Testis (tissue), 3 donors: ENCODE data around the gene LALBA. TPM values are rescaled to one million over a fixed set of nuclear protein-coding genes. Genes with fewer than 3 reads are reported as not detected.
"Not testable (repeated sequence)": the region's sequence is repeated elsewhere in the genome, so short reads cannot be mapped to it uniquely, and the experiment has no call there.

ENCODE experiments used
- DNase-seq: peaks from one replicate; pipeline ENCODE4 v3.0.0-alpha.2; 2019
- H3K27ac ChIP-seq, 2 donors: fragments of 200-600 bp; sonication (generic); one replicate each; pipeline ENCODE4 v1.5.1; 2019
- H3K27me3 ChIP-seq: fragments of 200-600 bp; sonication (generic); one replicate; pipeline ENCODE4 v1.5.1; 2019
- H3K36me3 ChIP-seq: fragments of 200-600 bp; sonication (generic); one replicate; pipeline ENCODE4 v1.5.1; 2017; ENCODE audit warnings: low read depth; ENCODE audit errors: missing control alignments
- H3K4me1 ChIP-seq: fragments of 200-600 bp; sonication (generic); one replicate; pipeline ENCODE4 v1.5.1; 2019
- H3K4me3 ChIP-seq, 2 donors: fragments of 200-600 bp; sonication (generic); one replicate each; pipeline ENCODE4 v1.5.1; 2017 to 2019
- H3K9me3 ChIP-seq: fragments of 200-600 bp; sonication (generic); one replicate; pipeline ENCODE4 v1.5.1; 2017
- POLR2A ChIP-seq: fragments of 450-650 bp; IDR thresholded peaks from one replicate; pipeline ENCODE4 v1.6.1; 2017; ENCODE audit warnings: antibody characterized with exemption, mild to moderate bottlenecking, moderate library complexity
- WGBS, 2 donors: methylation state at CpG; one replicate each; pipeline ENCODE4 v1.1.5; 2018; 5-methylcytosine and 5-hydroxymethylcytosine counted together
- intact Hi-C: fragments of 100-400 bp; cut with DNase I; formaldehyde crosslinking; loops from one replicate; pipeline ENCODE4 v1.15.1; 2023; ENCODE audit warnings: low total_unique reads
- polyA plus RNA-seq: library from polyadenylated mRNA; stranded (reverse); fragments of 350-450 nt; fragmentation: Illumina TruSeq; extraction: RNeasy Lipid Tissue Mini Kit (QIAGEN cat#74804); gene quantifications from one replicate; pipeline ENCODE4 v1.2.3, GENCODE V29; 2014; ENCODE audit warnings: low read depth, low replicate concordance; ENCODE audit not compliant: insufficient read depth
- total RNA-seq, 2 donors: library from RNA; depleted of rRNA; stranded (reverse); fragments of >200 nt; gene quantifications; one replicate each; pipeline ENCODE4 v1.2.3, GENCODE V29; 2016
- TF ChIP-seq, protein P1 (sequence below), 3 experiments: fragments of 450-650 bp in 2 of 3; fragments of 200-600 bp in 1 of 3; sonication (generic) in 1 of 3; IDR thresholded peaks; one replicate each; pipeline ENCODE4 v1.5.1; 2016 to 2019; ENCODE audit warnings: antibody characterized with exemption in 3 of 3, mild to moderate bottlenecking in 2 of 3, moderate library complexity in 1 of 3

The LALBA gene
- total and polyA plus RNA-seq, 3 donors from 2014 or later: 3.8 to 5.2 (median 4.7) TPM

GRCh38 chr12:48557919-48558318 lies 11.9 kb downstream of the LALBA start:
- Histone ChIP-seq H3K27me3 (no peaks in the 10 kb centered on the region), H3K36me3 (no peaks in the 10 kb centered on the region), H3K4me1 (no peaks in the 10 kb centered on the region), H3K4me3 (no peak overlapping the region), H3K9me3 (no peaks in the 10 kb centered on the region), H3K27ac (no peak overlapping the region)
- DNase-seq: no peak
- no peak for TF ChIP-seq POLR2A
- TF ChIP-seq, protein P1, sequence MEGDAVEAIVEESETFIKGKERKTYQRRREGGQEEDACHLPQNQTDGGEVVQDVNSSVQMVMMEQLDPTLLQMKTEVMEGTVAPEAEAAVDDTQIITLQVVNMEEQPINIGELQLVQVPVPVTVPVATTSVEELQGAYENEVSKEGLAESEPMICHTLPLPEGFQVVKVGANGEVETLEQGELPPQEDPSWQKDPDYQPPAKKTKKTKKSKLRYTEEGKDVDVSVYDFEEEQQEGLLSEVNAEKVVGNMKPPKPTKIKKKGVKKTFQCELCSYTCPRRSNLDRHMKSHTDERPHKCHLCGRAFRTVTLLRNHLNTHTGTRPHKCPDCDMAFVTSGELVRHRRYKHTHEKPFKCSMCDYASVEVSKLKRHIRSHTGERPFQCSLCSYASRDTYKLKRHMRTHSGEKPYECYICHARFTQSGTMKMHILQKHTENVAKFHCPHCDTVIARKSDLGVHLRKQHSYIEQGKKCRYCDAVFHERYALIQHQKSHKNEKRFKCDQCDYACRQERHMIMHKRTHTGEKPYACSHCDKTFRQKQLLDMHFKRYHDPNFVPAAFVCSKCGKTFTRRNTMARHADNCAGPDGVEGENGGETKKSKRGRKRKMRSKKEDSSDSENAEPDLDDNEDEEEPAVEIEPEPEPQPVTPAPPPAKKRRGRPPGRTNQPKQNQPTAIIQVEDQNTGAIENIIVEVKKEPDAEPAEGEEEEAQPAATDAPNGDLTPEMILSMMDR (IDR thresholded peaks at IDR 0.05): no peak
- 72 to 100% methylated on average over 4 of the region's 4 CpGs for WGBS, 2 donors
- intact Hi-C loops: no loop called here

DNA sequence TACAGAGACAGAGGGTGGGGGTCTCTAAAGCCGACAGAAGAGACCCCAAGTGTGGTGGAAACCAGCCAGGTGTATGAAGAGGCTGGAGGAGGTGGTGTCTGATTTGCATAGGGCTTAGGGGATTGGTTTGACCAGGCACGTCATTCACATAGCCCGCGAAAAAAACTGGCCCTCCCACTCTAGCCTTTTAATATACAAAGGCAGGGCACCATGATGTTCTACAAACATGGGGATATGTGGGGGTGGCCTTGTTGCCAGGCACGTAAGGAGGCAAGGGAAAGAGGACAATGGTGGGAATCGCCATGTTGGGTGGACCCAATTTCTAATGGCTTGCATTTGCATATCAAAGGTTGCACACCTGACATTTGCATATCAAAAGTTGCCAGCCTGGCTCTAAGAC lies 13.2 kb downstream of the LALBA start:
- Histone ChIP-seq H3K9me3 (no peaks in the 10 kb centered on the region), H3K4me3 (no peak overlapping the region), H3K36me3 (no peaks in the 10 kb centered on the region), H3K4me1 (no peaks in the 10 kb centered on the region), H3K27me3 (no peaks in the 10 kb centered on the region), H3K27ac (no peak overlapping the region)
- intact Hi-C loops: no loop called here
- no peak for DNase-seq
- TF ChIP-seq, protein P1 (IDR thresholded peaks at IDR 0.05): no peak
- no peak for TF ChIP-seq POLR2A
- 70 to 71% methylated on average over 6 of the region's 6 CpGs for WGBS, 2 donors

DNA sequence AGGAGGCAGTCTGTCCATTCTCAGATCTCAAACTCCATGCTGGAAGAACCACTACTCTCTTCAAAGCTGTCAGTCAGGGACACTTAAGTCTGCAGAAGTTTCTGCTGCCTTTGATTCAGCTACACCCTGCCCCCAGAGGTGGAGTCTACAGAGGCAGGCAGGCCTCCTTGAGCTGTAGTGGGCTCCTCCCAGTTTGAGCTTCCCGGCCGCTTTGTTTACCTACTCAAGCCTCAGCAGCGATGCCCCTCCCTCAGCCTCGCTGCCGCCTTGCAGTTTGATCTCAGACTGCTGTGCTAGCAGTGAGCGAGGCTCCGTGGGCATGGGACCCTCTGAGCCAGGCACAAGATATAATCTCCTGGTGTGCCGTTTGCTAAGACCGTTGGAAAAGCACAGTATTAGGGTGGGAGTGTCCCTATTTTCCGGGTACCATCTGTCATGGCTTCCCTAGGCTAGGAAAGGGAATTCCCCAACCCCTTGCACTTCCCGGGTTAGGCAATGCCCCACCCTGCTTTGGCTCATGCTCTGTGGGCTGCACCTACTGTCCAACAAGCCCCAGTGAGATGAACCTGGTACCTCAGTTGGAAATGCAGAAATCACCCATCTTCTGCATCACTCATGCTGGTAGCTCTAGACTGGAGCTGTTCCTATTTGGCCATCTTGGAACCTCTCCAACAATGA lies 16.0 kb downstream of the LALBA start:
- intact Hi-C loops, H3K4me1 ChIP-seq, H3K36me3 ChIP-seq, H3K27ac ChIP-seq, H3K9me3 ChIP-seq, DNase-seq, H3K27me3 ChIP-seq, H3K4me3 ChIP-seq: not testable (repeated sequence)
- 81 to 86% methylated on average over 11 of the region's 11 CpGs for WGBS, 2 donors

DNA sequence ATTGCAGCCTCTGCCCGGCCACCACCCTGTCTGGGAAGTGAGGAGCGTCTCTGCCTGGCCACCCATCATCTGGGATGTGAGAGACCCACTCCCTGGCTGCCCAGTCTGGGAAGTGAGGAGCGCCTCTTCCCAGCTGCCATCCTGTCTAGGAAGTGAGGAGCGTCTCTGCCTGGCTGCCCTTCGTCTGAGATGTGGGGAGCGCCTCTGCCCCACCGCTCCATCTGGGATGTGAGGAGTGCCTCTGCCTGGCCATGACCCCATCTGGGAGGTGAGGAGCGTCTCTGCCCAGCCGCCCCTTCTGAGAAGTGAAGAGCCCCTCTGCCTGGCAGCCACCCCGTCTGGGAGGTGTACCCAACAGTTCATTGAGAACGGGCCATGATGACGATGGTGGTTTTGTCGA lies 18.2 kb downstream of the LALBA start:
- H3K4me1 ChIP-seq, DNase-seq, H3K27ac ChIP-seq, H3K9me3 ChIP-seq, H3K4me3 ChIP-seq, H3K36me3 ChIP-seq, H3K27me3 ChIP-seq, intact Hi-C loops: not testable (repeated sequence)
- WGBS, 2 donors: 80 to 95% methylated on average over 11 to 13 of the region's 13 CpGs

GRCh38 chr12:48547012-48547411 lies 22.8 kb downstream of the LALBA start:
- H3K27ac ChIP-seq: not testable (repeated sequence)

GRCh38 chr12:48545833-48546469 lies 23.9 kb downstream of the LALBA start:
- Histone ChIP-seq H3K27ac (no peak overlapping the region), H3K4me3 (no peak overlapping the region), H3K4me1 (no peaks in the 10 kb centered on the region), H3K9me3 (no peaks in the 10 kb centered on the region), H3K27me3 (no peaks in the 10 kb centered on the region), H3K36me3 (no peaks in the 10 kb centered on the region)
- DNase-seq: no peak
- intact Hi-C loops: no loop called here
- WGBS, 2 donors: 70% methylated on average over 4 of the region's 4 CpGs
- TF ChIP-seq, protein P1 (IDR thresholded peaks at IDR 0.05): no peak
- no peak for TF ChIP-seq POLR2A

More at GRCh38 chr12:48547012-48547411, 22.8 kb downstream of the LALBA start:
- H3K27me3 ChIP-seq, H3K36me3 ChIP-seq, H3K9me3 ChIP-seq, H3K4me1 ChIP-seq, DNase-seq, H3K4me3 ChIP-seq, intact Hi-C loops: not testable (repeated sequence)
- WGBS, 2 donors: 63 to 94% methylated on average over 2 to 3 of the region's 3 CpGs
